Stimulated activated CD8-positive, alpha-beta memory T cell treated with anti-CD3 and anti-CD28 coated beads, Interleukin-12 subunit alpha, Interleukin-12 subunit beta, amount 100 ng/mL, for 1 hour (primary cell): ENCODE results near the gene ZNF660.
"Not testable (repeated sequence)": the region's sequence is repeated elsewhere in the genome, so short reads cannot be mapped to it uniquely, and the experiment has no call there.

Experiments used
- DNase-seq: peaks from one replicate; pipeline ENCODE4 v3.0.0-alpha.2; 2020; ENCODE audit warnings: low read depth

The ZNF660 gene

DNA sequence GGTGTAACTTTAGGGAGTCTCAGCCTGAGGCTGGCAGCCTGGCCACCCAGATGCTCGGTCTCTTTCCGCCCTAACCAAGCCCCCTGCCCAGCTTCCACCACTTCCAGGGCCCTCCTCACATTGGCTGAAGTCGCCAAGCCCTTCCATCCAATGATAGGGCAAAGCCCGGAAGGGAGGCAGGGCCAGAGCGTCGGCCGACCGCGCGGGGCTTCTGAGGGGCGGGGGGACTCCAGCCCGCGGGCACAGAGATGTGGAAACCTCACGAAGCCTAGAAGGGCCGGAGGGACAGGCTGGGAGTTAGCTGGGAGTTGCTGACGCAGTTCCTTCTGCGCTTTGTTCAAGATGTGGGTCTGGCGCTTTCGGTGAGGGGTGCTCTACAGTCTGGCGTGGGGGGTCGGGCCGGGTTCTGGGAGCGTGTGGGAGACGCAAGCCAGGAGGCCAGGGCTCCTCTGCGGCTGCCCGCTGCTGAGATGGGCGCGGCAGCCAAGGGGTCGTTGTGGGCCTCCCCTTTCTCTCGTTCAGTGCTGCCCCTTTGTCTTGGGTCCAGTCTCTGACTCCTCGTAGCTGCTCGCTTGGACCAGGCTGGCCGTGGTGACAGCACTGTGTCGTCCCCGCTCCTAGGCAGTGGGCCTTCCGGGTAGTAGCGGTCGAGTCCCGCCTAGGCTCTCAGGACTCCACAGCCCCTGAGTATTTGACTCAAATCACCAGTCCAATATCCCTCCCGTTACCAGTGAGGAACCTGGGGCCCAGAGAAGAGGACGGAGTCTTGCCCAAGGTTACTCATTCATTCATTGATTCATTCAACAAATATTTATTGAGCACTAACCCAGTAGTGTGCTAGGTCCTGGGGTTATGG is at the start of gene ZNF660:
TSS of gene ZNF660 (plus strand) at position 319 of the 856 bp plus-strand sequence. CDS start 9,230 bp downstream, outside the sequence.
- DNase-seq = peak; percentile 2

DNA sequence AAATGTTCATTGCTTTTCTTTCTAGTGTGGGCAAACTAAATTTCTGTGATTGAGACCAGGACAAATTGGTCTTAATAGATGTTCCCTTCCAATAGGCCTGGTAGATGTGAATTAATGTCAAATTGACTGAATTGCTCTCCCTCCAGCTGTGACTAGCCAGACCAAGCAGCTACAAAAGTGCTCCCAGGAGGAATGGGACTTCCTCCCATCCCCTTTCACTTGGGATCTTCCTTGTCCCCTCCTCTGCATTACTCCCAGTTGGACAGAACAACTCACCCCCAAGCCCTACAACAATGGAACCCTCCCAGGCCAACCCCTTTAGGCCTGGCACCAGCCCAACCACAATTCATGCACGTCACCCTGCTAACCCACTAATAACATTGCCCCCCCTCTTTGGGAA is 49.4 kb upstream of the ZNF660 start:
- DNase-seq = no peak

DNA sequence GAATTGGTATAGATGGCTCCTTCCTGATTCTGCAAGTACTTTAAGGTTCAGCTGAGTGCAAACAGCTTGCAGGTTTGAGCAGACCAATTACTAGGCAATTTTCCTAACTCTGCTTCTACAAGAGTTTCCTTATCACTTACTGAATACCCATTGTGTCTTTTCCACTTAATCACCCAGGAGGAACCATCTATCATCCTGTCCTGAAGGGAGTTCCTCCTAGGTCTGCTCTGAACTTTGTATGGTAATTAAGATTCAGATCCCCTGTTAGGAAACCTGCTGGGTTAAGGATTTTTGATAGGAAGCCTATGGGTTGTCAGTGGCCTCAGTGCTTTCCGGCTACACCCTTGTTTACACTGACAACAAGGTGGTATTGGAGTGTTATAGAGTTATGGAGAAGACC is 40.0 kb upstream of the ZNF660 start:
- DNase-seq = not testable (repeated sequence)

DNA sequence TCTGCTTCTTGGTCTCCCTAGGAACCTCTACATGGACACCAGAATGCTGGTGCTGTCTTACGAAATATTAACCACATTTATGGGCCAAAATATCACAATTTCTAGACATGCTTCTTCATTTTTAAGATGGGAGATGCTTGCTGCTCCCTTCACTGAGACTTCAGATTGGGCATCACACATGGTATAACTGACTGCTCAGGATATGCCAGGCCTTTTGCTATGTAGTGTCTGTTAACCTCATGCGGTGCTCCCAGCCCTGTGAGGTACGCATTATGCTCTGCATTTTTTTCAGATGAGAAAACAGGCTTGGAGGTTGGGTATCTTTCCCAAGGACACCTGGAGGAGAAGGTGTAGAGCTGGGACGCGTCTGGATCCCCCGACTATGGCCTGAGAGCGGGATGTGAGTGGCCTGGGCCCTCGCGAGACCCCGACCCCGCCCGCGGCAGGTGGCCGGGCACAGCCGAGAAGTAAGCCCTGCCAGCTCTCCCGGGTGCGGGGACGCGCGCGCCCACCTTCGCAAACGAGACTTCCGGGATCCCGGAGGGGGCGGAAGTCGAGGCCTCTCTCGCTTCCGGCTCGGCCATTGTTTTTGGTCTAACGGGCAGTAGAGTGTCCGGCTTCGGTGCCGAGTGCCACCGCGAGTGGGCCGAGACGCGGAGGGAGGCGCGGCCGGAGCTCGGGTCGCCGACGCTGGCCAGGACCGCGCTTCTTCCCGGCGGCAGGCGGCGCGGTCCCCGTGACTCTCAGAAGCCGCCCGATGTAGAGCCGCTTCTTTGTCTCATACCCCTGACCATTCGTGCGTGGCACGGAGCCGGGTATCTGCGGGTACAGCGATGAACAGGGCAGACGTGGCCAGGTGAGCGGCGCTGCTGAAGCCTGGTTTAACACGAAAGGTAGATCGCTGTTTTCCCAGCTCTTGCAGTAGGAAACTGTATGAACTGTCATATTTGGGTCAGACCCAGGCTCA is 29.9 kb upstream of the ZNF660 start, which contains the start of gene ZKSCAN7:
TSS of gene ZKSCAN7 (plus strand) at position 568 of the 967 bp plus-strand sequence. CDS start 1,855 bp downstream, outside the sequence.
- DNase-seq = peak; percentile 28

DNA sequence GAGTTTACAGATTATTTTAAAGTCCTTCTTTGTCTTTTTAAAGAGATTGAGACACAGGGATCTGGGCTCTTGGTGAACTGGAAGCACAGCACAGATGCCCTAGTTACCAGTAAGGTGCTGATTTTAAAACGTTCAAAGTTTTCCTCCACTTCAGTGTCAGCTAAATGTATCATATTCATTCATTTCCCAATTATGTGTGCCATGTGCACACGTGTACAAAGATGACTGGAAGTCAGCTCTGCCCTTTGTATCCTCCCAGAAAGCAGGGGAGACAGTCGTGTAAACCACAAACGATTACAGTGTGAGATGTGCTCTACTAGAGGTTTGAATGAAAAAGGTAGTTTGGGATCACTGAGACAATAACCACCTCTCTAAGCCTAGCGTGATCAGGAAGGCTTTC is 29.0 kb upstream of the ZNF660 start:
- DNase-seq = no peak

DNA sequence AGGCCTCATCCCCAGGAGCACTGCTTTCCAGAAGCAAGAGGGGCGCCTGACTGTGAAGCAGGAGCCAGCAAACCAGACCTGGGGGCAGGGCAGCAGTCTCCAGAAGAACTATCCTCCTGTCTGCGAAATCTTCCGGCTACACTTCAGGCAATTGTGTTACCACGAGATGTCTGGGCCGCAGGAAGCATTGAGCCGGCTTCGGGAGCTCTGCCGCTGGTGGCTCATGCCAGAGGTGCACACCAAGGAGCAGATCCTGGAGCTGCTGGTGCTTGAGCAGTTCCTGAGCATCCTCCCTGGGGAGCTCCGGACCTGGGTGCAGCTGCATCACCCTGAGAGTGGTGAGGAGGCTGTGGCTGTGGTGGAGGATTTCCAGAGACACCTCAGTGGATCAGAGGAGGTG is 27.7 kb upstream of the ZNF660 start:
- DNase-seq = no peak

DNA sequence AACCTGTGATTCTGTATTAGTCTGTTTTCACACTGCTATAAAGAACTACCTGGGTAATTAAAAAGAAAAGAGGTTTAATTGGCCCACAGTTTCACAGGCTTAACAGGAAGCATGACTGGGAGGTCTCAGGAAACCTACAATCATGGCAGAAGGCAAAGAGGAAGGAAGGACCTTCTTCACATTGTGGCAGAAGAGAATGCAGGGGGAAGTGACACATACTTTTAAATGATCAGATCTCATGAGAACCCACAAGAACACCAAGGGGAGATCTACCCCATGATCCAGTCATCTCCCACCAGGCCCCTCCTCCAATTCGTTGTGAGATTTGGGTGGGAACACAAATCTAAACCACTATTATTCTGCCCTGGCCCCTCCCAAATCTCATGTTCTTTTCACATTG is 23.7 kb upstream of the ZNF660 start:
- no peak for DNase-seq

DNA sequence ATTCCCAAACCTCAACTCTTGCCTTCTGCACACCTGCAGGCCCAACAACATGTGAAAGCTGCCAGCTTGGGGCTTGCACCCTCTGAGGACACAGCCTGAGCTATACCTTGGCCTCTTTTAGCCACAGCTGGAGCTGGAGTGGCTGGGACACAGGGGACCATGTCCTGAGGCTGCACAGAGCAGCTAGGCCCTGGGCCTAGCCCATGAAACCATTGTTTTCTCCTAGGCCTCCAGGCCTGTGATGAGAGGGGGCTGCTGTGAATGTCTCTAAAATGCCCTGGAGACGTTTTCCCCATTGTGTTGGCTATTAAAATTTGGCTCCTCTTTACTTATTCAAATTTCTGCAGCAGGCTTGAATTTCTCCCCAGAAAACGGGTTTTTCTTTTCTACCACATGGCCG is 22.6 kb upstream of the ZNF660 start:
- no peak for DNase-seq

DNA sequence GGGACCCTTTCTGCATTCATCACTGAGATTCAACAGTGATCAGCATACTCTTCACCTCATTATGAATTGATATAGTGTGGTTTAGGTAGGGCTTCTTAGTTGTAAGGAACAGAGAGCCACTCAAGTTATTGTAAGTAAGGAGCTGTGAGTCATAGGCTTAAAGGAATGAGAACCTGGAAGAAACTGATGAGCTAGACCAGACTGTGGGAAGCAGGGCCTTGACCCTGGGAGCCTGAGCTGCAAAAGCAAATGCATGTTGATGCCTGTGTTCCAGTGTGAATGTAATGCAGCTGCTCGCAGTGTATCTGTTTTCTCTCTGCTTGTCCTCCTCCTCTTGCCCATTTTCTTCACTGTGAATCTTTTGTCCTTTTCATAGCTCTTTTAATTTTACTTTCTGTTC is 16.2 kb upstream of the ZNF660 start:
- DNase-seq = no peak

DNA sequence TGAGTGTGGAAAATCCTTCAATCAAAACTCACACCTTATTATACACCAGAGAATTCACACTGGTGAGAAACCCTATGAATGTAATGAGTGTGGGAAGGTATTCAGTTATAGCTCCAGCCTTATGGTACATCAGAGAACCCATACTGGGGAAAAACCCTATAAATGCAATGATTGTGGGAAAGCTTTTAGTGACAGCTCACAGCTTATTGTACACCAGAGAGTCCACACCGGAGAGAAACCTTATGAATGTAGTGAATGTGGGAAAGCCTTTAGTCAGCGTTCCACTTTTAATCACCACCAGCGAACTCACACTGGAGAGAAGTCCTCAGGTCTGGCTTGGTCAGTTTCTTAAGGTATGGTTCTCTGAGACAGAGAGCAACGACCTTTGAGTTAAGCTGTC is 13.7 kb upstream of the ZNF660 start:
- DNase-seq = no peak

DNA sequence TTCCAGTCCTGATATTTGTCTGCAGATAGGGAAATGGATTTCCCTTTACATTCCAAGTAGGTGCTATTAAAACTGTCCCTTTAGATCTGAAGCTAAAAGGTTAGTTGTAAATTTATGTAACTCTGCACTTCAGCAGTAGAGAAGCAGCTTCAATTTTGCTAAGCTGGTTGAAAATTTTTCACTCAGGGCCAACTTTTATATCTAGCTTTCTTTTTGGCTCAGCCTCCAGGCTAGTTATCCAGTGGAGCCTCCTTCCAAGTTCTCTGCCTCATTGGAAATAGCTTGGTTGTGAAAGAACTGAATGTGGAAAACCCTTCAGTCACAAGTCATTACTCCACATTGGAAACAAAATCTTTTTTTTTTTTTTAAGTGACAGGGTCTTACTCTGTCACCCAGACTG is 8.2 kb upstream of the ZNF660 start:
- no peak for DNase-seq

DNA sequence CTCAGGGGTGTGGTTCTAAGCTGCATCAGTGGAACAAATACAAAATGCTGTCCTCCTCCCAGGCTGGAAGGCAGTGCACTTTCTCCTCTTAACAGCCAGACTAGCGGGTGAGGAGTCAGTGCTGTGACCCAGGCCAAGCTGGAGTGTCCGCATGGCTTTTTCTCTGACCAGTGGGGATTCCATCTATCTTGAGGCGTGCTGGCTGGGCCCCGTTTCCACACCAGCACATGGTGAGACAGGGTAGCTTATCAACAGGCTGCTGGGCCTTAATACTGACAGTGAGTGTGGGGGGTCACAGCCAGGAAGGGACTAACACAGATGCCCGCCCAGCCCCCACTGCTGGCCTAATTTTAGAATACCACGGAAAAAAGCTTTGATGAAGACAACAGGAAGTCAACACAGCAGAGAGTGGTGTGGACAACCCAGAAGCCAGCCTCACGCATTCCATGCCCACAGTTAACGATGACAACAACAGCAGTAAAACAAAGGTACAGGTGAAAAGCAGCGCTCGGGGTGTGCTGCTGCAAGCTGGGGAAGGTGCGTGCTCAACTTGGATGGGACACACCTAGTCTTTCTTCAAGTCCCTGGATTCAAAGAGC is 7.3 kb upstream of the ZNF660 start:
- not testable (repeated sequence) for DNase-seq

DNA sequence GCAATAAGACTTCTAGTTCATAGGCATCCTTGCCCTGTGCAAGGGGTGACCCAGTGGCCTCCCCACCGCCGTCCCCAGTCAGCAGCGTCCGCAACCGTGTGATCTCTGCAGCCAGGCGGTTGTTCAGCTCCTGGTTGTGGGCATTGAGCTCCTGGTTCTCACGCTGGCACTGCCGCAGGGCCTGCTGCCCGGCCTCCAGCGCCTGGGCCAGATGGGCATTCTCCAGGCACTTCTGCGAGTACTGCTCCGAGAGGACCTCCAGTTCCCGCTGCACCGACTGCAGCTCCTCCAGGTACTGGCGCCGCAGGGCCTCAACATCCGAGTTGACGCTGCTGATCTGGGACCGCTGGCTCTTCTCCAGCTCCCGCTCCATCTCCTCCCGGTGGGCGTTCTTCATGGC is 6.4 kb upstream of the ZNF660 start:
- DNase-seq = not testable (repeated sequence)

DNA sequence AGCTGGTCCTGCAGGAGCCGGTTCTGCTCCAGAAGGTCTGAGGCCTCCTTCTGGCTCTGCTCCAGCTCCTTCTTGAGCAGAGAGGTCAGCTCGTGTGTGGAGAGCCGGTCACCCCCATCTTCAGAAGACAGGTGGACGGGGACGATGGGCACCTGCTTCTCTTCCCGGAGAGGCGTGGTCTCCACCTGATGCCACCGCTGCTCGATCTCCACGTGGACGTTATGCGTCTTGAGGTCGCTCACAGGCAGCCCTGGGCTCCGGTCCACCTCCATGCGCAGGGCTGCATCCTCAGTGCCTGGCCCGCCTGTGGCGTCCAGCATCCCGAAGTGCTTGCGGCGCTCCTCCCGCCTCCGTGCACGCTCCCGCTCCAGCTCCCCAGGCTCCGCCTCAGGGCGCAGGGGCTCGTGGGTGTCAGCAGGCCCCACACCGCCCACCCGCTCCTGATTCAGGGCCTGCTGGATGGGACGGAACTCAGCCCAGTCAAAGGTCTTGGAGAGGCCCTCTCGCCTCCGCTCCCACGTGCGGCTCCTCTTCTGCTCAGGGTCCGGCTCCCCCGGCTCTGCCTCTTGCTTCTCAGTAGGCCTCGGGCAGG is 5.7 kb upstream of the ZNF660 start:
- not testable (repeated sequence) for DNase-seq

DNA sequence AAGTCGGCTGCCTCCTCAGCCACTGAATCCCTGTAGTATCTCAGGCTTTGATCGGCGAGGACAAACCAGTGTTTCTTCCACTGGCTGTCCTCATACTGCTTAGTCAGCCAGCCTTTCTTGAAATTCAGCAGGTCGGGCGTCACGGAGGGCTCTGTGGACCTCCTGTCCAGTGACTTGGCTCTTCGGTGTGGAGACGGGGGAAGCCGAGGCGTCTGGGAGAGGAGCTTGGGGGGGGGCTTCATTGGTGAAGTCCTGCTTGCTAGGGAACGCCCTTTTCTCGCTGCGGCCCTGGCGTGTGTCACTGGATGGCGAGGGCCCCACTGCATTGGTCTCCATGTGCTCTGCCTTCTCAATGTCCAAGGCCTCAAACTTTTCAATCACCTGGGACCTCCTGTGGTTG is 5.0 kb upstream of the ZNF660 start:
- DNase-seq = not testable (repeated sequence)

DNA sequence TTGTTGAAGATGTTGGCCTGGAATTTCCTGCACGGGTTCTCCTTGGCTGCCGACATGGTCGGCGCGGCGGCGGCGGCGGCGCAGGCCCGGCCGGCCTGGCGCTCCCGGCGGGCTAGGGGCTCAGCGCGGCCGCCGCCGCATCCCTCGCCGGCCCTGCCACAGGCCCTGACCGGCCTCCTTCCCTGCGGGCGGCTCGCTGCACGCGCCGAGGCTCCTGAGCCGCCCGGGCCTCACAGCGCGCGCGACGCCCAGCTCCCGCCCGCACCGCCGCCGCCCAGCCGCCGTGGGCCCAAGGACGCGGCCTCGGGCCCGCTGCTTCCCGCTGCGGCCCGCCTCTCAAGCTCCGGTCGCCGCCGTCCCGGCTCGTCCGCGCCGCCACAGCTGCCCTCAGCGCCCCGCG is 3.8 kb upstream of the ZNF660 start:
- DNase-seq = not testable (repeated sequence)

DNA sequence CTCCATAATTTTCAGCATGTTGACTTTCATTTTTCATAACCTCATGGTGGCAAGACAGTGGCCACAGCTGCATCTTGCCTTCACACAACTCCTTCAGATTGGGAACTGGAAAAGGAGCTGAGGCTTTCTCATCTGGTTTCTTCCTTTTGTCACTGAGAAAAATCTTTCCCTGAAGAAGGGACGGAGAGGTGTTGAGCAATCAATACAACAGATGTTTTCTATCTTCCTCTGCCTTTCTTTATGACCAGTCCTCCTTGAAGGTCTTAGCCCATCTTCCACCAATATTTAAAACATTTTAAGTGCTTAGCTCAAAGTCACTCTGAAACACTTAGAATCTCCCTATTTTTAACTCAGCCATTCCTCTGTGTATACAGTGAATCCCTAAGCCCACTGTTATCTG is 11.9 kb downstream of the ZNF660 start:
- DNase-seq = no peak

DNA sequence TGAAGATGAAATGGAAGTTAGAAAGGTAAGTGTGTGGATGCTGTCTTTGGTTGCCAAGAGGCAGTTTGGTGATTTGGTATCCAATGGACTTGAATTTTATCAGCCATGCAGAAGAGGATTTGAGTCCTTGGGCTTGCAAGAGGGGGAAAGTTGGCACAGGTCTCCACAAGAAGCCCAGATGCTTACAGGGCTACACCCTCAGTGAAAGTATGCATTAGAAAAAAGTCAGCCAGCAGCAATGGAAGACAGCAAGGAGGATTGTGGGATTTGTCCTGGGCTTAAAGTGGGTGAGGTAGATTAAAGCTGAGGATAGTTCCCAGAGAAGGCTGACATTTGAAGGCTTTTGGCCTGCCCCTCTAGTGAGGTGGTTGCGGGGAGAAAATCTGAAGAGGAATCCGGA is 17.0 kb downstream of the ZNF660 start:
- DNase-seq = no peak

DNA sequence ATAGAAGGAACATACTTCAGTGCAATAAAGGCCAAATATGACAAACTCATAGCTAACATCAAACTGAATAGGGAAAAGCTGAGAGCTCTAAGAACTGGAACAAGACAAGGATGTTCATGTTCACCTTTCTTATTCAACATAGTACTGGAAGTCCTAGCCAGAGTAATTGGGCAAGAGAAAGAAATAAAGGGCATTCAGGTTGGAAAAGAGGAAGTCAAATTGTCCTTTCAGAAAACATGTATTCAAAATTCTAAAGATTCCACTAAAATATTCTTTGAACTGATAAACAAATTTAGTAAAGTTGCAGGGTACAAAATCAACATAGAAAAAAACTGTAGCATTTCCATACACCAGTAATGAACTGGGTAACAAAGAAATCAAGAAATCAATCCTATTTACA is 27.9 kb downstream of the ZNF660 start:
- no peak for DNase-seq

DNA sequence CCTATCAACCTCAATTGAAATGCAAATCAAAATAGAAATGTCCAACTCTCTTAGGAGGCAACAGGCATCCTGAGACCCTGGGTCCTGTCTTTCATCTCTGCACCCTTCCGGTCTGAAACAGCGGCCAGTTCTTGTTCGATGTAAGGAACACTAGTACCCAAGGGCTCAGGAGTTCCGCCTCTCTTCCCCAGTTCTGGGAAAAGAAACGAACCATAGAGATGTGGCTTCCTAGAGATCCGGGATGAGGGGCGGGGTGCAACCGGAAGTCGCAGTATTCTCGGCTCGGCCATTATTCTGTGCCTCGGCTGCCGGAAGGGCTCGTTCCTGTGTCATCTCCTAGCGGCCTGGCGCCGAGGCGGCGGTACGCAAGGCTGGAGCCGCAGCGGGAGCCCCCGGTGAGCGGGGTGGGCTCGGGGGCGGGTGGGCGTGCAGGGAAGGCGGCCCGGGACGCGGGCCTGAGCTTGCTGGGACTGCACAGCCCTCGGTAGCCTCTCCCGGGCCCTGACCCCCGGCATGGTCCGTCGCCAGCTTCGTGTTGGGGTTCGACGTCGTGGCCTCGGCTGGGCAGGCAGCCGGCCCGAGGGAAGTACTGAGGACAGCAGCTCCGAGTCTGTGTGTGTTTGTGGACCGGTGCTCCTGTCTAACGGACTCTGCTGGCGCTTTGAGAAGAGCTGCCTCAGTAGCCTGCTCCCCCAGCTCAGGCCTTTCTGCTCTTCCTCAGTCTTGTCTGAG is 40.2 kb downstream of the ZNF660 start, which contains the start of gene ZNF197:
TSS of gene ZNF197 (plus strand) at position 288 of the 732 bp plus-strand sequence. CDS start 4,119 bp downstream, outside the sequence.
- peak; percentile 44 for DNase-seq

DNA sequence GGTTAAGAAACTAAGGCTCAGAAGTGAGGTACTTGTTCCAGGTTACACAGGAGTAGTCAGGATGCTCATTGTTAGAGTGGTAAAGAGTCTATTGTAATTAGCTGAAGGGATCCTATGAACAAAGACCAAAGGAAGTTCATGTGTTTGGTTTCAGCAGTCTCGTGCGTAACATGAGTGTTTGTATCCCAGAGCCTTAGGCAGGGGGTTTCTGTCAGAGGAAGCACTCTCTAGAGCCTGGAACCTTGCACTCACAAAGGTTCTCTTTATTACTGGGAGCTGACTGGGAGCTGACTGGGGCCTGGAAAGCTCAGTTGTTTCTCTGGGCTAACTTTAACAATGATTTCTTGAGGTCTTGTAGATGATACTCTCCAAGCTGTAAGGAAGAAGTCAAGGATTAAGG is 44.0 kb downstream of the ZNF660 start:
- DNase-seq = no peak
